Brain microvascular endothelial cell (primary cell): ENCODE measurements around the gene PXYLP1.
A peak's percentile ranks its signal among the peaks of the same experiment; 100 is the strongest.
"Not testable (repeated sequence)": the region's sequence is repeated elsewhere in the genome, so short reads cannot be mapped to it uniquely, and the experiment has no call there.

Source experiments
- DNase-seq: peaks from one replicate; pipeline ENCODE4 v3.0.0-alpha.2; 2020
- H3K27ac ChIP-seq: fragments of 250-450 bp; sonication (Bioruptor Pico); 2 replicates; pipeline ENCODE4 v1.5.1; 2020; ENCODE audit warnings: mild to moderate bottlenecking, moderate library complexity
- H3K27me3 ChIP-seq: fragments of 250-450 bp; sonication (Bioruptor Pico); replicated peaks from 2 replicates; pipeline ENCODE4 v1.5.1; 2020; ENCODE audit warnings: mild to moderate bottlenecking
- H3K36me3 ChIP-seq: fragments of 250-450 bp; sonication (Bioruptor Pico); replicated peaks from 2 replicates; pipeline ENCODE4 v1.5.1; 2020; ENCODE audit warnings: mild to moderate bottlenecking
- H3K4me3 ChIP-seq: 2 replicates; pipeline ENCODE4 v1.5.1; 2011; ENCODE audit warnings: low read depth, mild to moderate bottlenecking, control low read depth, low read length, moderate library complexity
- CTCF ChIP-seq: IDR thresholded peaks from 2 replicates; pipeline ENCODE4 v1.5.1; 2011; ENCODE audit warnings: low read depth, mild to moderate bottlenecking, moderate library complexity, low read length, control low read depth, inconsistent platforms; ENCODE audit errors: missing control alignments
- in situ Hi-C: cut with HindIII; loops from 2 replicates; pipeline ENCODE4 v1.10.0; 2017; ENCODE audit warnings: low sequenced_read_pairs, low pct_ligation_motif_present

The PXYLP1 gene

DNA sequence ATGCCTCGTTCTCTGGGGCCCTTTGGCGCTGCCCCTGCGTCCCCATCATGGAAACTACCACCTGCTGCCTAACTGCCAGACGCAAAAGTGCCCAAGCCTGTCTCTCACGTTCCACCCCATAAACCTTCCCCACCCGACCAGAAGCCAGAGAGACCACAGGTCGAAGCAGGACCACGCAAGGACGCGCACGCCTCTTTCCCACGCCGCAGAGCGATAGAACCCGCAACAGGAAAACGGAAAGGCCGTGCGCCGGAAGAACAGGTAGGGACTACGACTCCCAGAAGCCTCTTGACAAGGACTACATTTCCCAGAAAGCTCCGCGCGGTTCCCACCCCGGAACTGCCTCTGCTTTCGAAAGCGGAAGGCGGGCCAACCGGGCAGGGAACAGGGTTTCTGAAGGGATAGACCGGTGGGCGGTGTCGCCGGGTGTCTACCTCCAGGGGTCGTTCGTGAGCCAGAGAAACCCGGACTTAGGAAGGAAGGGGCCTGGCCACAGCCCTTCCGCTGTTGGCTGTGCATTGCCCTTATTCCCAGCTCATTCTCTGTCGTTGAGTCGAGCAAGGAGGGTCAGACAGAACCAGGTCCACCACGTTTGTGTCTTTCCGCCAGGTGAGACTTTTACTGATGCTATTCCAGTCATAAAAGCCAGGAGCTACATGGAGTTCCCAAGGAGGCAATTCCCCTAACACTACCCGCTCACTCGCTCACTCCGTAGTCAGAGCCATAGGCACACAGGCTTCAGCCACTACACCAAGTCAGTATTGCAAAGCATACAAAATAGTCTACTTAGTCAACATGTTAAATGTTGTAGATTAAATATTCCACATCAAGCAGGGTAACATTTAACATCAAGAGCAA is 80.1 kb downstream of the PXYLP1 start:
- DNase-seq = peak; percentile 98
- Histone ChIP-seq H3K4me3 (peak overlapping the region; percentile 81), H3K27ac (peak overlapping the region; percentile 75), H3K27me3 (no peaks in the 10 kb centered on the region), H3K36me3 (no peaks in the 10 kb centered on the region)
- peak; percentile 85 for TF ChIP-seq CTCF
- in situ Hi-C loops = no loop called here

- in situ Hi-C loops = no loop called here
- H3K4me3 ChIP-seq = no peak overlapping the region
- TF ChIP-seq CTCF = no peak
These were observed 80.9 kb downstream of the PXYLP1 start for GRCh38 chr3:141312354-141313092.

DNA sequence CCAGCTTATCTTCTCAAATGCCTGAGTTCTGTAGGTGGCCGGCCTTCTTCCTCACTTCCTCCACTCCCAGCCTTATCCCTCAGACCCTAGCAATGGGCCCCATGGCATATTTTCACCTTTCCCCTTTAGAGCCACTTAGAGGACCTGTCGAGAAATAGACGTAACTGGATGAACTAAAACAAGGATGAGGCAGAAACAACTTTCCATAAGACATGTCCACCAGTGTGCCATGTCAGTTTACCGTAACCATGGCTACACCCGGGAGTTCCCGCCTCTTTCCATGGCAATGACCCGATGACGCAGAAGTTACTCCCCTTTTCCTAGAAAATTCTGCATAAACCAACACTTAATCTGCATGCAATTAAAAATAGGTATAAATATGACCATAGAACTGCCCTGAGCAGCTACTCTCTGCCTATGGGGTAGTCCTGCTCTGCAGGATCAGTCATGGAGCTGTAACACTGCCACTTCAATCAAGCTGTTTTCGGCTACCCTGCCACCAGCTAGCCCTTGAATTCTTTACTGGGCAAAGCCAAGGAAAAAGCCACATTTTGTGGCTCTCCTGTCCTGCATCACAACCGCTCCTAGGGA is 81.6 kb downstream of the PXYLP1 start:
- no peak for DNase-seq
- Histone ChIP-seq H3K36me3 (no peaks in the 10 kb centered on the region), H3K4me3 (no peak overlapping the region), H3K27ac (no peak overlapping the region), H3K27me3 (no peaks in the 10 kb centered on the region)
- TF ChIP-seq CTCF = no peak
- in situ Hi-C loops = no loop called here

More at GRCh38 chr3:141312354-141313092, 80.9 kb downstream of the PXYLP1 start:
- Histone ChIP-seq H3K27ac (peak overlapping the region; percentile 75), H3K36me3 (no peaks in the 10 kb centered on the region), H3K27me3 (no peaks in the 10 kb centered on the region)
- DNase-seq = no peak

DNA sequence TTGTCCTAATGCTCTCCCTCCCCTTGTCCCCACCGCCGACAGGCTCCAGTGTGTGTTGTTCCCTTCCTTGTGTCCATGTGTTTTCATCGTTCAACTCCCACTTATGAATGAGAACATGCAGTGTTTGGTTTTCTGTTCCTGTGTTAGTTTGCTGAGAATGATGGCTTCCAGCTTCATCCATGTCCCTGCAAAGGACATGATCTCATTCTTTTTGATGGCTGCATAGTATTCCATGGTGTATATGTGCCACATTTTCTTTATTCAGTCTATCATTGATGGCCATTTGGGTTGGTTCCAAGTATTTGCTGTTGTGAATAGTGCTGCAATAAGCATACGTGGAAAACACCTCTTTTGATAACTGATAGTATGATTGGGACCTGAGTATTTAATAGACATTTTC is 82.8 kb downstream of the PXYLP1 start:
- H3K27ac ChIP-seq, in situ Hi-C loops, DNase-seq, H3K36me3 ChIP-seq, H3K27me3 ChIP-seq, H3K4me3 ChIP-seq: not testable (repeated sequence)

- in situ Hi-C loops = no loop called here
- H3K27me3 ChIP-seq = no peaks in the 10 kb centered on the region
- no peak for DNase-seq
- H3K27ac ChIP-seq = no peak overlapping the region
- TF ChIP-seq CTCF = no peak
- no peak overlapping the region for H3K4me3 ChIP-seq
- no peaks in the 10 kb centered on the region for H3K36me3 ChIP-seq
These were observed 85.2 kb downstream of the PXYLP1 start for GRCh38 chr3:141316851-141317250.

DNA sequence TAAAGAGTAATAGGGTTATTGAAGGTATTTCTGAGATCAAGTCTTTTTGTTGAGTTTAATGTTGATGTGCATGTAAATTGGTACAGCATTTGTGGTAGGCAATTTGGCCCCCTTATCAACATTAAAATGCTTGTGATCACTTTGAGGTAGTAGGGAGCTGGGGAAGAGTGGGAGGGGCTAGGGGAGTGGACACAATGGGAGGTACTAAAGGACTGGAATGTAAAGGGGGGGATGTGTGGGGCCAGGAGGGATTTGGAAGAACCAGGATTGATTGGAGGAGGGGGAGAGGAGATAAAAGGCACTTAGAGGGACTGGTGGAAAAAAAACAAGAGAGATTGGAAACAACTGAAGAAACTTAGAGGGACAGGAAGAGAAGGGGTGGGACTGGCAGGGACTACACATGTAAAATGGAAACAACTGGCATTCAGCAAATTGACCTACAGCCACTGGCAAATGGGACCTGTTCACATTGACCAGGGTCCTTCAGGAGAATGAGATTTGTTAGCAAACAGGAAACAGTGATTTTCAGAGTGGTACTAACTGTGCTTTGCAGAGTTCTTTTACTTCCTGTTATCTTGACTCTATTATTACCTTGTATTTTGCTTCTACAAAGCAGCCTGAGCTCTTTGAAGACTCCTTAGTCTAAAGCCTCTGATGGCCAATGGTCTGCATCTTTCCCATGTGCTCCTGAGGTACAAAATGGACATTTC is 88.9 kb downstream of the PXYLP1 start:
- no peak overlapping the region for H3K4me3 ChIP-seq

More for the DNA sequence above, 88.9 kb downstream of the PXYLP1 start:
- Histone ChIP-seq H3K36me3 (no peaks in the 10 kb centered on the region), H3K27me3 (no peaks in the 10 kb centered on the region), H3K27ac (no peak overlapping the region)
- TF ChIP-seq CTCF = no peak
- in situ Hi-C loops = no loop called here
- no peak for DNase-seq
